Thyroid gland (tissue), 4 donors: ENCODE measurements around the gene RSPH4A. TPM values are rescaled to one million over a fixed set of nuclear protein-coding genes. Genes with fewer than 3 reads are reported as not detected.
A peak's percentile ranks its signal among the peaks of the same experiment; 100 is the strongest.

ENCODE experiments used
- DNase-seq, 2 donors: peaks; one replicate each; pipeline ENCODE4 v3.0.0-alpha.2; 2019
- H3K27ac ChIP-seq, 3 donors: fragments of 200-600 bp; sonication (generic); 1 replicate in 2 of 3; 2 replicates in 1 of 3; pipeline ENCODE4 v1.5.1; 2016 to 2019; ENCODE audit warnings: mild to moderate bottlenecking in 1 of 3, moderate library complexity in 1 of 3
- H3K27me3 ChIP-seq: fragments of 200-600 bp; sonication (generic); one replicate; pipeline ENCODE4 v1.5.1; 2019
- H3K36me3 ChIP-seq, 2 donors: fragments of 200-600 bp; sonication (generic); one replicate each; pipeline ENCODE4 v1.5.1; 2016 to 2019
- H3K4me1 ChIP-seq, 2 donors: fragments of 200-600 bp; sonication (generic); one replicate each; pipeline ENCODE4 v1.5.1; 2017 to 2019
- H3K4me3 ChIP-seq, 3 donors: fragments of 200-600 bp; sonication (generic); replicated peaks in 1 of 3; 1 replicate in 2 of 3; 2 replicates in 1 of 3; pipeline ENCODE4 v1.5.1; 2016; ENCODE audit warnings: mild to moderate bottlenecking in 1 of 3
- H3K9me3 ChIP-seq: fragments of 200-600 bp; sonication (generic); one replicate; pipeline ENCODE4 v1.5.1; 2017
- CTCF ChIP-seq, 6 experiments: fragments of 200-600 bp in 3 of 6; fragments of 450-650 bp in 3 of 6; sonication (generic) in 3 of 6; IDR thresholded peaks; one replicate each; pipeline ENCODE4 v1.5.1; 2016 to 2019; ENCODE audit warnings: antibody characterized with exemption in 6 of 6, mild to moderate bottlenecking in 2 of 6, inconsistent platforms in 1 of 6, moderate library complexity in 1 of 6
- POLR2A ChIP-seq, 2 donors: fragments of 450-650 bp; IDR thresholded peaks; one replicate each; pipeline ENCODE4 v1.6.1; 2017; ENCODE audit warnings: antibody characterized with exemption in 2 of 2, mild to moderate bottlenecking in 2 of 2, moderate library complexity in 1 of 2
- whole genome bisulfite sequencing, 2 donors: methylation state at CpG; one replicate each; pipeline ENCODE4 v1.1.5; 2017; 5-methylcytosine and 5-hydroxymethylcytosine counted together
- intact Hi-C: fragments of 100-400 bp; cut with DNase I; formaldehyde crosslinking; loops from one replicate; pipeline ENCODE4 v1.15.1; 2023
- total RNA-seq, 4 donors: library from RNA; depleted of rRNA; stranded (reverse); fragments of >200 nt; gene quantifications; one replicate each; pipeline ENCODE4 v1.2.3, GENCODE V29; 2016

The RSPH4A gene
- total RNA-seq, 4 donors from 2014 or later: 1.2 to 1.6 (median 1.4) TPM

GRCh38 chr6:116676021-116676420 is 59.7 kb downstream of the RSPH4A start:
- Histone ChIP-seq H3K4me1 (no peaks in the 10 kb centered on the region), H3K9me3 (no peaks in the 10 kb centered on the region), H3K27me3 (no peaks in the 10 kb centered on the region), H3K4me3 (no peak overlapping the region), H3K36me3 (no peaks in the 10 kb centered on the region), H3K27ac (no peak overlapping the region)
- DNase-seq: peak; percentile 48 to 51
- no peak for TF ChIP-seq POLR2A (IDR thresholded peaks at IDR 0.05)
- intact Hi-C loops: no loop called here
- WGBS, 2 donors: 92 to 97% methylated on average over 1 of the region's 1 CpG

GRCh38 chr6:116680880-116681672 is 64.8 kb downstream of the RSPH4A start, which contains the start of gene KPNA5:
Gene KPNA5 (plus strand): TSS chr6:116681211. CDS start chr6:116681335, 124 bp downstream.
- intact Hi-C loops: no loop called here
- peak within 1 kb of the TSS; percentile 86 to 93 (median 89) for H3K27ac ChIP-seq
- no peaks in the 10 kb centered on the region for H3K9me3 ChIP-seq
- no peaks in the 10 kb centered on the region for H3K27me3 ChIP-seq
- TF ChIP-seq POLR2A (IDR thresholded peaks at IDR 0.05) (peak; percentile 22 to 88), CTCF (IDR thresholded peaks at IDR 0.05) (no peak)
- peak within 1 kb of the TSS; percentile 61 to 77 (median 61) for H3K4me3 ChIP-seq
- 0 to 1% methylated on average over 38 to 60 of the region's 69 CpGs for WGBS, 2 donors
- no peaks in the 10 kb centered on the region for H3K4me1 ChIP-seq
- peak; percentile 90 to 92 for DNase-seq
- H3K36me3 ChIP-seq: no peaks in the 10 kb centered on the region

DNA sequence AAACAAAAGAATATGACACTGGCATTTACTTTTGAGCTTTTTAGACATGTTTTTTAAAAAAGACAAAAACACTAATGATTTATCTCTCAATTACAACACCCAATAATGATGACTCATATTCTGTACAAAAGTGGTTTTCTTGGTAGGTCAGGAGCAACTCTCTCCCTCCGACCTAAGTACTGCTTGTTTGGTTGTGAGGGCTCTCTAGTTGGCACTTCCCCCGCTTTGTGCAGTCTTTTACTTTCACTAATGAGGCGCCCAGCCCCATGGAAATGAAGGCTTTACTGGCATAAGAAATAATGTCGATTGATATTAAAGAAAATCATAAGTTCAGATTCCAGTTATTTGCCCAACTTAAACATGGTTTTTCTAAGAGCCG is 66.0 kb downstream of the RSPH4A start:
- WGBS, 2 donors: 36 to 42% methylated on average over 5 of the region's 5 CpGs
- Histone ChIP-seq H3K27me3 (no peaks in the 10 kb centered on the region), H3K36me3 (no peaks in the 10 kb centered on the region), H3K9me3 (no peaks in the 10 kb centered on the region), H3K4me3 (peak overlapping the region in 2 of 3 donors; percentile 61), H3K4me1 (no peaks in the 10 kb centered on the region), H3K27ac (peak overlapping the region; percentile 86 to 93 (median 89))
- TF ChIP-seq CTCF (IDR thresholded peaks at IDR 0.05): no peak
- peak in 1 of 2 donors; percentile 15 for TF ChIP-seq POLR2A (IDR thresholded peaks at IDR 0.05)
- intact Hi-C loops: no loop called here
- DNase-seq: peak; percentile 61 to 62

Other genes with a start within 250 kb of the RSPH4A start
- gene DSE, start 245.5 kb upstream of the RSPH4A start, total RNA-seq: 10 to 100 TPM; 22.2 to 32.8 (median 30.5) TPM
- 1 to 10 TPM; 1.3 to 2.9 (median 2.3) TPM for gene CALHM6, start 155.1 kb upstream of the RSPH4A start, total RNA-seq
- gene CALHM5, start 104.8 kb upstream of the RSPH4A start, total RNA-seq: 1 to 10 TPM in 1 of 4 donors, under 1 TPM in 3; 0.59 to 1.3 (median 0.69) TPM
- gene TRAPPC3L, start 70.8 kb upstream of the RSPH4A start, total RNA-seq: under 1 TPM in 2 of 4 donors, not detected in 2; 0.13 to 0.42 TPM
- not detected for gene CALHM4, start 62.7 kb upstream of the RSPH4A start, total RNA-seq
- gene RWDD1, start 45.0 kb upstream of the RSPH4A start, total RNA-seq: 10 to 100 TPM; 42.0 to 71.2 (median 48.5) TPM
- 10 to 100 TPM; 11.4 to 17.3 (median 12.2) TPM for gene ZUP1, start 52.3 kb downstream of the RSPH4A start, total RNA-seq
- 10 to 100 TPM; 17.7 to 26.1 (median 22.4) TPM for gene KPNA5, start 64.7 kb downstream of the RSPH4A start, total RNA-seq
- gene FAM162B, start 149.2 kb downstream of the RSPH4A start, total RNA-seq: 10 to 100 TPM in 2 of 4 donors, 1 to 10 TPM in 2; 5.7 to 17.2 (median 12.7) TPM
- gene GPRC6A, start 212.6 kb downstream of the RSPH4A start, total RNA-seq: not detected